Nephron progenitor cell (in vitro differentiated cells): ENCODE data around the gene MN1.

ENCODE experiments used
- DNase-seq: peaks from one replicate; pipeline ENCODE4 v3.0.0; 2021
- H3K27ac Mint-ChIP-seq: 2 replicates; pipeline ENCODE4 v1.8.0; 2021; ENCODE audit warnings: mild to moderate bottlenecking, moderate library complexity, mixed read lengths
- H3K27me3 Mint-ChIP-seq: 2 replicates; pipeline ENCODE4 v1.8.0; 2021; ENCODE audit warnings: mild to moderate bottlenecking, low read depth, mixed read lengths; ENCODE audit not compliant: poor library complexity
- H3K36me3 Mint-ChIP-seq: 2 replicates; pipeline ENCODE4 v1.8.0; 2021; ENCODE audit warnings: low read depth, mixed read lengths
- H3K4me1 Mint-ChIP-seq: 2 replicates; pipeline ENCODE4 v1.8.0; 2021; ENCODE audit warnings: mixed read lengths
- H3K4me3 Mint-ChIP-seq: 2 replicates; pipeline ENCODE4 v1.8.0; 2021; ENCODE audit warnings: mild to moderate bottlenecking, moderate library complexity, mixed read lengths
- H3K9me3 Mint-ChIP-seq: 2 replicates; pipeline ENCODE4 v1.8.0; 2021; ENCODE audit warnings: mild to moderate bottlenecking, moderate library complexity, mixed read lengths
- TF ChIP-seq, protein P1 (sequence below): fragments of 200-600 bp; sonication (generic); IDR thresholded peaks from 2 replicates; pipeline ENCODE4 v1.5.0; 2021; ENCODE audit warnings: antibody characterized with exemption

Gene MN1

DNA sequence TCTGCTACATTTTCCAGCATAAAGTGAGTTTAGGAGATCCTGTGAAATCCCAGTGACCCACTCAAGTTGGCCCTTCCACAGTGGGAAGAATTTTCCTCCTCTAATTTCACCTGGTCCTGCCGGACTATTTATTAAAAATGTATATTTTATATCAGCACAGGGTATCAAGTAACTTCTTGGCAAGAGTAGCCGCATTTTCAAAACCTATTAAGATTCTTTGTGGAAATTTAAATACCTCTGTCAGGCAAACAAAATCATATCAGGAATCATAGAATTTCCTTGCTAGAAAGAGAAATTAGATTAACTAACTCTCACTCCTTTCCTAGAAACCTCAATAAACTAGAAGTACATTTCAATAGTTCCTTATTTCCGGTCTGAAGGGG lies 9.7 kb downstream of the MN1 start:
- Mint-ChIP-seq H3K27ac (no peak overlapping the region), H3K4me1 (peaks cover 93% of the 10 kb centered on the region), H3K36me3 (peaks cover 19% of the 10 kb centered on the region), H3K27me3 (peaks cover 47% of the 10 kb centered on the region), H3K4me3 (peak overlapping the region; percentile 71), H3K9me3 (no peaks in the 10 kb centered on the region)
- DNase-seq, result no peak
- TF ChIP-seq, protein P1, sequence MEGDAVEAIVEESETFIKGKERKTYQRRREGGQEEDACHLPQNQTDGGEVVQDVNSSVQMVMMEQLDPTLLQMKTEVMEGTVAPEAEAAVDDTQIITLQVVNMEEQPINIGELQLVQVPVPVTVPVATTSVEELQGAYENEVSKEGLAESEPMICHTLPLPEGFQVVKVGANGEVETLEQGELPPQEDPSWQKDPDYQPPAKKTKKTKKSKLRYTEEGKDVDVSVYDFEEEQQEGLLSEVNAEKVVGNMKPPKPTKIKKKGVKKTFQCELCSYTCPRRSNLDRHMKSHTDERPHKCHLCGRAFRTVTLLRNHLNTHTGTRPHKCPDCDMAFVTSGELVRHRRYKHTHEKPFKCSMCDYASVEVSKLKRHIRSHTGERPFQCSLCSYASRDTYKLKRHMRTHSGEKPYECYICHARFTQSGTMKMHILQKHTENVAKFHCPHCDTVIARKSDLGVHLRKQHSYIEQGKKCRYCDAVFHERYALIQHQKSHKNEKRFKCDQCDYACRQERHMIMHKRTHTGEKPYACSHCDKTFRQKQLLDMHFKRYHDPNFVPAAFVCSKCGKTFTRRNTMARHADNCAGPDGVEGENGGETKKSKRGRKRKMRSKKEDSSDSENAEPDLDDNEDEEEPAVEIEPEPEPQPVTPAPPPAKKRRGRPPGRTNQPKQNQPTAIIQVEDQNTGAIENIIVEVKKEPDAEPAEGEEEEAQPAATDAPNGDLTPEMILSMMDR, result no peak

DNA sequence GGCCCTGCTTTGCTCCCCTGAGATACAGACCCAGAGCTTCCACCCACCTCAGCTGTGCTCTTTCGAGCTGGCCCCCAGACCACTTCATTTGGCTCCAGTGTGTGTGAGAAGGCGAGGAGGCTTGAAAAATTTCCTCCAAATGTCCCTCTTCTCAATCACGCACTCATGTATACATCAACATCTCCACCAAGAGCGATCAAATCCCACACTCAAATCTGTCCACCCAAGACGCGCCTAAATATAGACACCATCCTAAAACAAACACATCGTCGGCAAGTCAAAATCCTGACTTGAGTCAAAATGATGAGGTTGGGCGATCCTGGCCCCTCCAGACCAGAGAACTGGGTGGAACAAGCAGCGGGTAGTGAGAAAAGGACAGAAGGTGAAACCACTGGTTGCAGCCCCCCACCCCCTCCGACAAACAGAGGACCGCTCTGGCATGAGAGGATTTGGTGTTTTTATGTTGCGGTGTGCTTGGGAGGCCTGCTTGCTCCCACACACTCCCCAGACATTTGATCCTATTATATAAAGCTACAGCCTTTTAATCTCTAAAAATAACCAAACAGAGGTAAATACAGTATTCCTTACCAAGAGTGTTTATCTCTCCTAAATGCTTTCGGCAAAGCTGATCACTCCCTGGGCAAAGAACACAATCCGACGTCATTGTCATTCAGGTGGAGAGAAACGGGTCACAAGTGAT lies 10.2 kb downstream of the MN1 start:
- TF ChIP-seq, protein P1, result no peak
- Mint-ChIP-seq H3K4me3 (peak overlapping the region; percentile 71), H3K27ac (peak overlapping the region; percentile 55), H3K9me3 (no peaks in the 10 kb centered on the region), H3K4me1 (peaks cover 95% of the 10 kb centered on the region), H3K36me3 (peaks cover 17% of the 10 kb centered on the region), H3K27me3 (peaks cover 42% of the 10 kb centered on the region)
- DNase-seq, result no peak

DNA sequence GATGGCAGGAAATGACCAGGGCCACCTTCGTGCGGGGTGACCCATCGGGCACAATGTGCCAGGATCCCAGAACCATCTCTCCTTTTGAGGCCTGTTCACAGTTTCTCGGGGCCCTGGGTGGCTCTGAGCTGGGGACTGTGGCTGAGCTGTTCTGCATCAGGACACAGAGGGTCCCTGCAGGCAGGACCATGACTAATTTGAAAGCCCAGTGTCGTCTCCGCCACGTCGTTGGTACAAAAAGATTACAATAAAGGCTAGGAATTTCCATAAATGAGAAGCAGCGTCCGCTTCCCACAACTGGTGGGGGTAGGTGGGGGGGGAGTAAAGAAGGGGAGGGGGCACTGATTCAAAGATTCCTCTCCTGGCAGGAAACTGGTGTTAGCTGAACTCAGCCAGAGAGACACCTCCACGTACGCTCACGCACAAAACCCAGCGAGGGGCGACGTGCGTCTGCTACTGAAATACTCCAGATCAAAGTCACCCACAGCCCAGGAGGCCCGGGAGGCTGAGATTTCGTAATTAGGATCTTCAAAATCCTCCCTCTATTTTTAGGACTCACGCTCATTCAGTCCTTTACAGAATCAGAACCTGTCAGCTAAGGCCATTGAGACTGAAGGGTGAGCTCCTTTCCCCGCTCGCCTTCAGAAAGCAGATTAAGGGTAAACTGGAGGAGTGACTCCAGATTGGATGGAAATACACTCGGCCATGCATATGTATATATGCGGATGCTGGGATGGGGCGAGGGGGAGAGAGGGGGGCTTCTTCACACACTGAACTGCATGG lies 11.0 kb downstream of the MN1 start:
- peak; percentile 27 for DNase-seq
- peak overlapping the region; percentile 55 for H3K27ac Mint-ChIP-seq
- TF ChIP-seq, protein P1, result no peak
- peaks cover 95% of the 10 kb centered on the region for H3K4me1 Mint-ChIP-seq
- peaks cover 37% of the 10 kb centered on the region for H3K27me3 Mint-ChIP-seq
- H3K4me3 Mint-ChIP-seq, result peak overlapping the region; percentile 71
- H3K36me3 Mint-ChIP-seq, result peaks cover 13% of the 10 kb centered on the region
- no peaks in the 10 kb centered on the region for H3K9me3 Mint-ChIP-seq

DNA sequence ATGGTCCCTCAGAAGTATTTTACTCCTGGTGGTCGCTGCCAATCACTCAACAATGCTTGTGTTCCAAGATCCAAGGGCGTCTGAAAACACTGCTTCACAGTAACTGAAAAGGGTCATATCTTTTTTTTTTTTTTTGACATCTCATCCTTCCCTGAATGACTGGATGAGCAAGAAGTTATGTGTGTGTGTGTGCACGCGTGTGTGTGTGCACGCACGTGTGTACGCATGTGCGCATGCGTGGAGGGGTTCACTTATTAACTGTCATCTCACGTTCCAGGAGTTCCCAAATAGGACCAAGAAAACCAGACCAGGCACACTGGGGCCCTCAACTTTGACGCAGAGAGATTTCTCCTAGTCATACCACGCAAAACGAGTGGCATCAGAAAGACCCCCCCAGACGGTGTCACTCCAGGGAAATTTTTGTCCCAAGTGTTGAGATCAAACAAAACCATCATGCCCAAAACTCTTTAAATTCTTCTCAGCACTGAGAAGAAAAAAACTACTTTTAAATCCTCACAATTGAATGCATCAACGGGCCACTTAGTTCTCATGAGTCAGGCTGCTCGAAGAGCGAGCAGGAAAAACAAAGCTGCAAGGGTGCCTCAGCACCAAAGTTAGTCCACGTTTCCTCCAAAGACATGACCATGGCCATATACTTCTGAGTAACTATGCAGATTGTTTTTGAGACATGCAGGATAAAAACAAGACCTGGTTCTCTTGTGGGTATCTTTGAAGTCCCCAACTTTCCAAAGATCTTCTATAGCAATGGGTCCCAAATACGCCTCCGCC lies 12.9 kb downstream of the MN1 start:
- peaks cover 13% of the 10 kb centered on the region for H3K36me3 Mint-ChIP-seq
- no peak for DNase-seq
- no peaks in the 10 kb centered on the region for H3K9me3 Mint-ChIP-seq
- peaks cover 95% of the 10 kb centered on the region for H3K4me1 Mint-ChIP-seq
- TF ChIP-seq, protein P1, result no peak
- H3K4me3 Mint-ChIP-seq, result peak overlapping the region; percentile 52
- no peak overlapping the region for H3K27ac Mint-ChIP-seq
- peaks cover 24% of the 10 kb centered on the region for H3K27me3 Mint-ChIP-seq

DNA sequence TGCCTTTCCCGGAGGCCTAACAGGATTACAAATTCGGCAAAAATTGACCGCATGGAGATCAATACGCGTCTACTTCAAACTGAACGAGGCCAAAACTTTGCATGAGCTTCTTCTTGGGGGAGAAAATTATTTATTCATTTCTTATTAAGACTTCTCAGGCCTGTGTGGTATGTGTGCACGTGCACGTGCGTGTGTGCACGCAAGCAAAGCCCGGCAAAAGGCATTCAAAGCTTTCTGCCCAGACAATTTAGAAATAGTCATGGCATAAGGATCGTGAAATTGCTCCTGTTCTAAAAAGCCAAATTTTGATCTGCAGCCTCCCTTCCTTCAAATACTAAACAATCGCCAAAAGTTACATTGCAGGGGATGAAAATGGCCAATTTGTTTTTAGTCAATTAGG lies 14.6 kb downstream of the MN1 start:
- H3K36me3 Mint-ChIP-seq, result peaks cover 13% of the 10 kb centered on the region
- no peaks in the 10 kb centered on the region for H3K9me3 Mint-ChIP-seq
- H3K4me1 Mint-ChIP-seq, result peaks cover 83% of the 10 kb centered on the region
- no peak overlapping the region for H3K27ac Mint-ChIP-seq
- no peak for DNase-seq
- TF ChIP-seq, protein P1, result no peak
- H3K4me3 Mint-ChIP-seq, result peak overlapping the region; percentile 8
- H3K27me3 Mint-ChIP-seq, result peaks cover 21% of the 10 kb centered on the region
